ENCODE data around the gene PCNX1.
"Not testable (repeated sequence)": the region's sequence is repeated elsewhere in the genome, so short reads cannot be mapped to it uniquely, and the experiment has no call there.

PCNX1 gene

GRCh38 chr14:70907176-70907995 is at the start of gene PCNX1:
Gene PCNX1 (plus strand): TSS chr14:70907459. CDS start chr14:70907851, 392 bp downstream.
- peak; percentile 70 to 79 for DNase-seq (ENCODE audit: low read depth in 2 of 2, low spot score in 1 of 2)

GRCh38 chr14:70857496-70857890 is 49.8 kb upstream of the PCNX1 start:
- DNase-seq (ENCODE audit: low read depth in 2 of 2, low spot score in 1 of 2): no peak

- no peak for DNase-seq (ENCODE audit: low read depth in 2 of 2, low spot score in 1 of 2)
Measured at GRCh38 chr14:70858641-70859040, 48.6 kb upstream of the PCNX1 start.

- not testable (repeated sequence) for DNase-seq (ENCODE audit: low read depth in 2 of 2, low spot score in 1 of 2)
Measured at GRCh38 chr14:70866992-70867391, 40.3 kb upstream of the PCNX1 start.

GRCh38 chr14:70871001-70871400 is 36.3 kb upstream of the PCNX1 start:
- DNase-seq (ENCODE audit: low read depth in 2 of 2, low spot score in 1 of 2): no peak

GRCh38 chr14:70871863-70872677 is 35.2 kb upstream of the PCNX1 start:
- no peak for DNase-seq (ENCODE audit: low read depth in 2 of 2, low spot score in 1 of 2)

- DNase-seq (ENCODE audit: low read depth in 2 of 2, low spot score in 1 of 2): no peak
Measured at GRCh38 chr14:70872678-70873020, 34.6 kb upstream of the PCNX1 start.

- peak in 1 of 2 donors; percentile 17 for DNase-seq (ENCODE audit: low read depth in 2 of 2, low spot score in 1 of 2)
Measured at GRCh38 chr14:70873627-70874026, 33.6 kb upstream of the PCNX1 start.

GRCh38 chr14:70875811-70876460 is 31.3 kb upstream of the PCNX1 start:
- not testable (repeated sequence) for DNase-seq (ENCODE audit: low read depth in 2 of 2, low spot score in 1 of 2)

GRCh38 chr14:70879448-70879847 is 27.8 kb upstream of the PCNX1 start:
- no peak for DNase-seq (ENCODE audit: low read depth in 2 of 2, low spot score in 1 of 2)

- not testable (repeated sequence) for DNase-seq (ENCODE audit: low read depth in 2 of 2, low spot score in 1 of 2)
Measured at GRCh38 chr14:70880888-70881287, 26.4 kb upstream of the PCNX1 start.

GRCh38 chr14:70881549-70882177 is 25.6 kb upstream of the PCNX1 start:
- no peak for DNase-seq (ENCODE audit: low read depth in 2 of 2, low spot score in 1 of 2)

- no peak for DNase-seq (ENCODE audit: low read depth in 2 of 2, low spot score in 1 of 2)
Measured at GRCh38 chr14:70882776-70883492, 24.3 kb upstream of the PCNX1 start.

GRCh38 chr14:70884595-70885342 is 22.5 kb upstream of the PCNX1 start:
- DNase-seq (ENCODE audit: low read depth in 2 of 2, low spot score in 1 of 2): no peak

- no peak for DNase-seq (ENCODE audit: low read depth in 2 of 2, low spot score in 1 of 2)
Measured at GRCh38 chr14:70885343-70886022, 21.8 kb upstream of the PCNX1 start.

GRCh38 chr14:70886421-70887206 is 20.6 kb upstream of the PCNX1 start:
- peak in 1 of 2 donors; percentile 25 for DNase-seq (ENCODE audit: low read depth in 2 of 2, low spot score in 1 of 2)

- no peak for DNase-seq (ENCODE audit: low read depth in 2 of 2, low spot score in 1 of 2)
Measured at GRCh38 chr14:70887207-70887681, 20.0 kb upstream of the PCNX1 start.

- no peak for DNase-seq (ENCODE audit: low read depth in 2 of 2, low spot score in 1 of 2)
Measured at GRCh38 chr14:70887737-70888499, 19.3 kb upstream of the PCNX1 start.
